Activated CD8-positive, alpha-beta memory T cell treated with anti-CD3 and anti-CD28 coated beads for 36 hours (primary cell): ENCODE data around the gene EHD4. TPM values are rescaled to one million over a fixed set of nuclear protein-coding genes. Genes with fewer than 3 reads are reported as not detected.

ENCODE experiments used
- CTCF ChIA-PET: fragments of 350-600 bp; sonication (Branson Sonifier 250); formaldehyde crosslinking; loops from one replicate; lab custom pipeline; 2021; ENCODE audit warnings: antibody characterized with exemption; lab: Charles Lee
- POLR2A ChIA-PET: fragments of 350-600 bp; sonication (Branson Sonifier 250); formaldehyde crosslinking; loops from one replicate; lab custom pipeline; 2021; ENCODE audit warnings: antibody characterized with exemption; lab: Charles Lee
- total RNA-seq, 2 experiments: library from RNA; stranded (reverse); gene quantifications; one replicate each; pipeline ENCODE4 v1.2.3, GENCODE V29; 2021

EHD4 gene
- total RNA-seq, 2 experiments from 2014 or later = 25.8 TPM

GRCh38 chr15:41996921-41997592, 24.7 kb upstream of the EHD4 start:
- POLR2A ChIA-PET = interaction anchor here (0.5 kb wide), 1 partner anchor 151 kb away, joined by 5 read pairs; no protein-coding TSS in a partner anchor
- CTCF ChIA-PET = interaction anchor here (0.6 to 2.5 kb wide), 4 partner anchors 8 to 62 kb away, joined by 3 to 7 read pairs (median 4); no protein-coding TSS in a partner anchor

GRCh38 chr15:41996376-41996775, 24.0 kb upstream of the EHD4 start:
- POLR2A ChIA-PET = no interaction called here
- CTCF ChIA-PET = interaction anchor here (2.5 kb wide), 1 partner anchor 7 kb away, joined by 7 read pairs; no protein-coding TSS in a partner anchor

GRCh38 chr15:41995476-41995855, 23.1 kb upstream of the EHD4 start:
- ChIA-PET CTCF (interaction anchor here (1.8 kb wide), 1 partner anchor 89 kb away, joined by 4 read pairs; no protein-coding TSS in a partner anchor), POLR2A (no interaction called here)

- ChIA-PET POLR2A (interaction anchor here (0.6 kb wide), 1 partner anchor 502 kb away, joined by 3 read pairs; no protein-coding TSS in a partner anchor), CTCF (interaction anchor here (1.8 kb wide), 1 partner anchor 89 kb away, joined by 4 read pairs; no protein-coding TSS in a partner anchor)
These were observed 22.6 kb upstream of the EHD4 start for GRCh38 chr15:41994772-41995475.

GRCh38 chr15:41994171-41994650, 21.9 kb upstream of the EHD4 start:
- CTCF ChIA-PET = interaction anchor here (1.8 kb wide), 1 partner anchor 90 kb away, joined by 4 read pairs; no protein-coding TSS in a partner anchor
- POLR2A ChIA-PET = interaction anchor here (0.6 kb wide), 1 partner anchor 501 kb away, joined by 3 read pairs; no protein-coding TSS in a partner anchor

GRCh38 chr15:41993472-41994170, 21.3 kb upstream of the EHD4 start:
- CTCF ChIA-PET = interaction anchor here (2.0 kb wide), 1 partner anchor 63 kb away, joined by 6 read pairs; no protein-coding TSS in a partner anchor
- POLR2A ChIA-PET = no interaction called here

GRCh38 chr15:41992803-41993190, 20.4 kb upstream of the EHD4 start:
- CTCF ChIA-PET = interaction anchor here (2.0 kb wide), 1 partner anchor 64 kb away, joined by 6 read pairs; no protein-coding TSS in a partner anchor
- POLR2A ChIA-PET = no interaction called here

- ChIA-PET POLR2A (no interaction called here), CTCF (interaction anchor here (2.0 kb wide), 1 partner anchor 64 kb away, joined by 6 read pairs; no protein-coding TSS in a partner anchor)
These were observed 19.9 kb upstream of the EHD4 start for GRCh38 chr15:41992151-41992802.

- CTCF ChIA-PET = interaction anchor here (1.1 to 3.8 kb wide), 9 partner anchors 7 to 147 kb away, joined by 3 to 29 read pairs (median 7); partner anchors contain the start of gene PLA2G4E
- POLR2A ChIA-PET = no interaction called here
These were observed 18.3 kb upstream of the EHD4 start for GRCh38 chr15:41990691-41991090.

GRCh38 chr15:41990243-41990605, 17.9 kb upstream of the EHD4 start:
- POLR2A ChIA-PET = no interaction called here
- CTCF ChIA-PET = interaction anchor here (0.7 to 3.8 kb wide), 17 partner anchors 8 to 148 kb away, joined by 3 to 29 read pairs (median 6); partner anchors contain the start of gene PLA2G4E

- CTCF ChIA-PET = interaction anchor here (0.7 to 3.8 kb wide), 20 partner anchors 8 to 148 kb away, joined by 3 to 29 read pairs (median 6); partner anchors contain the start of gene PLA2G4E
- POLR2A ChIA-PET = interaction anchor here (1.2 kb wide), 1 partner anchor 17 kb away, joined by 3 read pairs; the partner anchor contains the start of gene EHD4
These were observed 17.4 kb upstream of the EHD4 start for GRCh38 chr15:41989573-41990242.

GRCh38 chr15:41988896-41989572, 16.7 kb upstream of the EHD4 start:
- CTCF ChIA-PET = interaction anchor here (1.0 to 3.8 kb wide), 18 partner anchors 9 to 149 kb away, joined by 3 to 29 read pairs (median 6); no protein-coding TSS in a partner anchor
- POLR2A ChIA-PET = interaction anchor here (1.2 kb wide), 1 partner anchor 16 kb away, joined by 3 read pairs; the partner anchor contains the start of gene EHD4

GRCh38 chr15:41987925-41988275, 15.5 kb upstream of the EHD4 start:
- POLR2A ChIA-PET = no interaction called here
- CTCF ChIA-PET = interaction anchor here (0.6 to 3.8 kb wide), 5 partner anchors 10 to 96 kb away, joined by 4 to 29 read pairs (median 7); no protein-coding TSS in a partner anchor

- ChIA-PET POLR2A (no interaction called here), CTCF (interaction anchor here (1.9 to 3.8 kb wide), 2 partner anchors 75 to 97 kb away, joined by 6 to 29 read pairs; no protein-coding TSS in a partner anchor)
These were observed 15.0 kb upstream of the EHD4 start for GRCh38 chr15:41987246-41987924.

GRCh38 chr15:41985236-41986160, 13.1 kb upstream of the EHD4 start:
- ChIA-PET POLR2A (no interaction called here), CTCF (interaction anchor here (0.9 to 1.5 kb wide), 2 partner anchors 72 to 99 kb away, joined by 3 to 8 read pairs; no protein-coding TSS in a partner anchor)
